A172 (cell line): Measurements from ENCODE around the gene CD40LG. TPM values are rescaled to one million over a fixed set of nuclear protein-coding genes. Genes with fewer than 3 reads are reported as not detected.

Experiments used
- DNase-seq: peaks from one replicate; pipeline ENCODE4 v3.0.0-alpha.2; 2015; ENCODE audit warnings: low spot score
- total RNA-seq: library from RNA; depleted of rRNA; stranded (reverse); fragments of >200 nt; shearing (Covaris generic); gene quantifications from 2 replicates; pipeline ENCODE4 v1.2.3, GENCODE V29; 2014

CD40LG gene
- total RNA-seq, 1 experiment from 2014 or later, result not detected

DNA sequence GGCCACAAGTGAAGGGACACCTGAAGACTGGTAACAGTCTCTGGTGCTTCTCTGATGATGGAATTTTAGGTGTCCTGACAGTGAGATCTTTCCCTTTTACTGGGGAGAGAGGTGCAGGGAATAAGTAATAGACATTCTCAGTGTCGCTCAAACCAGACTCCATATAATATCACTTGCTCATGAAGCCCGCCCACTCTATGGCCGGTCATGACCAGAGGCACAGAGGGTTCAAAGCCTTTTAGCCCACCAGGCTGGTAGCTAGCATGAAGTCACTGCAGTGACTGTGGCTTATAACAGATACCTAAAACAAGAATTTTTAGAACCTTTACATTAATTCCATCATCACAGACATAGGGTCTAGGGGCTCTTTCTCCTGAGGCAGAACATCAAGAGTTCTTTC lies 2.9 kb downstream of the CD40LG start:
- DNase-seq, result no peak

DNA sequence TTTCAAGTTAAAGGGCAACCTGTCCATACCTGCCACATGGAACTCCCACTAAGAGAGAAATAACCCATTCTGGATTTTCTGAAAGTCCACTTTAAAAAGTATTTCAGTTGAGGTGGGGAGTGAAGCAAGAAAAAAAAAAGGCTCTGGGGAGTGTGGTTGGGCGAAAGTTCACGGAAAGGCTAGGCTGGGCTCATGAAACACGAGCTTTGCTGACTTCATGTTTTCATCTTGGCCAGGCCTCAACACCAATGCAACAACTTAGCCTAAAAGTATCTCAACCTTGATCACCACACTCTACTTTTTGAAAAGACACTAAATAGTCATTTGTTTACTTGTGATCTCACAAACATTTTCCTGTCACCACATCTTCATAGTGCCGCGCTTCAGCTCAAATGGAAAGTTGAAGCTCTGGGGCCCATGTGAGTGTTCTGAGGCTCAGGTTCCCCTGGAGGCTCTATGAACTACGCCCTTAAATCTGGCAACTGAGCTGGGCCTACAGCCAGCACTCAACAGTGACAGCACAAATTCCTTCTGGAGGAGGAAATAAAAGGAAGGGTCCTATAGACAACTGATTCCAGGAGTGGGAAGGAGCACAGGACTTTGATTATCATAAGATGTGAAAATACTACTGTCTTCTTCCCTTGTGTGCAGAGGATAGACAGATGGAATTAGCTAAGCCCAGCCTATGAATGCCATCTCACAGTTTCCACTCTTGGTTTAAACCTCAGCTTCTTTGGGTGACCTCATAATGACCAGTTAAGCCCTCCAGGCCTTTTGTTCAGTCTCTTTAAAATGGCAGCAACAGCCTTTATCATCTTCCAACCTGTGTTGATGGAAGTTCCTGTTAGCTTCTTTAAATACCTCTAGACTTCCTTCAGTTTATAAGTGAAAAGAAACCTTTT lies 5.1 kb downstream of the CD40LG start:
- no peak for DNase-seq

DNA sequence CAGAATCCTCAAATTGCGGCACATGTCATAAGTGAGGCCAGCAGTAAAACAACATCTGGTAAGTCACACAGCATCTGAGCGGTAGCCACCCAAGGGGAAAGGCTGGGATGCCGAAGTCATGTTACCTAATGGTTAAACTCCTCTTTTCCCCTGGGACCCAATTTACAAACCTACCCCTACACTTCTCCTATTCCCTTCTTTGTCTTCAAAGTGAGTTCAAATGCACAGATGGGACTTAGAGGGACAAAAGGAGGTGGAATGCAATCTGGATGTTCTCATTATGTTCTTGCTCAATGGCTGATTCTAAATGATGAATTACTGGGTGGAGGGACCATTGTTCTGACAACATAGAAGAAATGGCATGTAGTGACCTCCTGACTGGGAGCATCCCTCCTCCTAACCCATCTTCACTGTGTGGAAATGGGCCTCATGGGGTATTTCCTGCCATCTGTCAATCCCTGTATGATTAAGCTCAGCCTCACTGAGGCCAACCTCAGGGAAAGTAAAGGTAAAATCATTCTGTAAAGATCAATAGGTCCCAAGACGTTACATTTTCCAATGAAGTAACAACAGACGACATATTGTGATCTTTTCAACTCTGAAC lies 8.5 kb downstream of the CD40LG start:
- no peak for DNase-seq

DNA sequence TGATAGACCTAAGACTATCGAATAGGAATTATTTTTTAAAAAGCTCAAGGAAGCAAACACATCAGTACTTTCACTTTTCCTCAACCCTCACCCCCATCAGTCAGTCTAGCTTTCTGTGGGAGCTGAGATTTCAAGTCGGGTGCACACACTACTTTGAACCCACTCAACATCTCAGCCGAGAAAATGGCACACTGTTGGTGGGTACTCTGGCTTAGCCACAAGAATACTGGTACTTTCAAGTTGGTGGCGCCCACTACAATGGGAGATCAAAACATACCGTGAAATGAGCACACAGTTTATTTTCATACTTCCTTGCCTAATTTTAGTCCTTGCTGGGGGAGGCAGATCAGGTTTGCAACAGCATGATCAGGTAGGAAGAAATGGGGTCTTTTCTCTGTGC lies 10.2 kb downstream of the CD40LG start:
- DNase-seq, result no peak

DNA sequence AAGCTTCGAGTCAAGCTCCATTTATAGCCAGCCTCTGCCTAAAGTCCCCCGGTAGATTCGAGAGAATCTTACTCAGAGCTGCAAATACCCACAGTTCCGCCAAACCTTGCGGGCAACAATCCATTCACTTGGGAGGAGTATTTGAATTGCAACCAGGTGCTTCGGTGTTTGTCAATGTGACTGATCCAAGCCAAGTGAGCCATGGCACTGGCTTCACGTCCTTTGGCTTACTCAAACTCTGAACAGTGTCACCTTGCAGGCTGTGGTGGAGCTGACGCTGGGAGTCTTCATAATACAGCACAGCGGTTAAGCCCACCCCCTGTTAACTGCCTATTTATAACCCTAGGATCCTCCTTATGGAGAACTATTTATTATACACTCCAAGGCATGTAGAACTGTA lies 11.2 kb downstream of the CD40LG start:
- DNase-seq, result no peak

DNA sequence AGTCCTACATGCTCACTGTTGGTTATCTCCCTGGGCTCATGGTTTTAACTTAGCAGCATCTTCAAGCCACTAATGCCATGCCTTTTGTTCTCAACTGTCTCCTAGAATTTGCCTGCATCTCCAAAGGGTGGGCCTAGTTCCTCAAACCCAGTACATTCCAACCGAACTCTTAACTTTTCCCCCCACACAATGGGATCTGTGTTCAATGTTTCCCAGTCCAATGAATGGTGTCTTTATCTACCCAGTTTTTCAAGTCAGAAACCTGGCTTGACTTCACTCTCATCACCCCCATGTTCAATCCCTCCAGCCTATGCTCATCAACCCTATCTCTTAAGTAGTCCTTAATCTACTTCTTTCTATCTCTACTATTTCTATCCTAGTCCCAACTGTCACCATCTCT lies 12.9 kb downstream of the CD40LG start:
- DNase-seq, result no peak

DNA sequence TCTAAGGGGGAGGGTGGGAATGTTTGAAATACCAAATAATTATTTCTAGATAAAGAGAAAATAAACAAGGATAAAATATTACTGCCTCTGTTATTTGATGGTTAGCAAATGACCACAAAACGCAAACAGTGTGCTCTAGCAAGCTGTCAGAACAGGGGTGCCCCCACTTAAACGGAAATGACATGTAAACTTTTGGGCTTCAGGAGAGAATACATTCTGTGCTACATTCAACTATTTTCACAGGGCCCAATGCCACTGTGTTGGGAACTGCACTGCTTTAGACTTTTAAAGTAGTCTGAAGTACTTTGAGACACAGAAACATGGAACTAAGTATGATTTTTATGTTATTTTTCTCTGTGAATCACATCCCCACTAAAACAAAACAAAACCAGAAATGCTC lies 14.1 kb downstream of the CD40LG start:
- DNase-seq, result no peak

DNA sequence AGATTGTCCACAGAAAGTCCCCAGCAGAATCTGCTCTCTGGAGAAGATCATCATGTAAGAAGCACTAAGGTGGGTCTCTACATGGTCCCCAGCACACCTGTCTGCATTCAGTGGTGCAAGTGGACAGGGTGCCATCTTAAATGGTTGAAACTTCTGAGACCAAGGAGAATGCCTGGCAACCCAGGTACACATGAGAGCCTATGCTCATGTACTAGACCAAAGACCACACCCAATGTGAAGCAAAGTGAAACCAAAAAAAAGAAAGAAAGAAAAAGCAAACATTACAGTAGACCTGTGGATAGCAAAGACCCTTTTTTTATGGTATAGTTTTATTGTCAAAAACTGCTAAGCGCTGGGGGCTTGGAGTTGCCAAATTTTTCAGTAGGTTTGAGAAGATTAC lies 15.0 kb downstream of the CD40LG start:
- no peak for DNase-seq

DNA sequence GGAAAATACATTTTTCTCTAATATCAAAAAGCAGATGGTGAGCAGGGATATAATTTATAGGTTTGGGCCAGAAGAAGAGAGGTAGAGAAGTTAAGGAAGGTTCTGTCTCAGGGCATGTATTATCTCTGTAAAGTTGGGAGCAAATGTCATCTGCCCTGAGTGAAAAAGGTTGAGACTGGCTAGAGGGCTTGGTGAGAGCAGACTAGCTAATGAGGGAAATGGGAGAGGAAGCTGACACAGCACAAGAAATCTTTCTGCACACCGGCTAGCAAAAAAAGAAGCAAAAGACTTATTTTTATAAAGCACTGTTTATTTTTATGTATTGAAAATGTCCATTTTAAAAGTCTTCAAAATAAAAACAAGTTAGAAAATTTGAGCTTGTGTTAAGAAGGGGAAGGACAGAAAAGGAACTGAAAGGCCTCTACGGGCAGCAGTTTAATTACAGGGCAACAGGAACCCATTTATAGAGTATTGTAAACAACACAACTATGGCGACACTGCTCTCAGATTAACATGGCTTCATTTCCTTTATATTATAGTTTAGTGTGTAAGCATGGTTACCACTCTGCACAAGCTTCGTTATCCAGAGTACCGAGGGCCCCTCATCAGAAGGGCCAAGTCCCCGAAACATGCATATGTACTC lies 17.4 kb downstream of the CD40LG start:
- DNase-seq, result no peak

DNA sequence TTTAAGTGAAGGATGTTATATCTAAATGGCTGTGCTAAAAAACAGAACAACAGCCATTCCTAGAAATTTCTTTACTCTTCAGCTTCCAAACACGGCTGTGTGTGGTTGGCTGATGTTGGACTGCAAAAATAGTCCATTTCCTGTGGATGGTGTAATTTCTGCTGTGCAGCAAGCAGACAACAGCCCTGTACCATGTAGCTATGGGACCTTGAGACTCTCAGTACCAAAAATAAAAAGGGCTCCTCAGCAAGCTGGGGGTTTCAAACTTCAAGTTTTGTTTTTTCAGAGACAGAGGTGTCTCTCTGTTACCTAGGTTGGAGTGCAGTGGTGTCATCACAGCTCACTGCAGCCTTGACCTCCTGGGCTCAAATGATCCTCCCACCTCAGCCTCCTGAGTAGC lies 18.1 kb downstream of the CD40LG start:
- no peak for DNase-seq

DNA sequence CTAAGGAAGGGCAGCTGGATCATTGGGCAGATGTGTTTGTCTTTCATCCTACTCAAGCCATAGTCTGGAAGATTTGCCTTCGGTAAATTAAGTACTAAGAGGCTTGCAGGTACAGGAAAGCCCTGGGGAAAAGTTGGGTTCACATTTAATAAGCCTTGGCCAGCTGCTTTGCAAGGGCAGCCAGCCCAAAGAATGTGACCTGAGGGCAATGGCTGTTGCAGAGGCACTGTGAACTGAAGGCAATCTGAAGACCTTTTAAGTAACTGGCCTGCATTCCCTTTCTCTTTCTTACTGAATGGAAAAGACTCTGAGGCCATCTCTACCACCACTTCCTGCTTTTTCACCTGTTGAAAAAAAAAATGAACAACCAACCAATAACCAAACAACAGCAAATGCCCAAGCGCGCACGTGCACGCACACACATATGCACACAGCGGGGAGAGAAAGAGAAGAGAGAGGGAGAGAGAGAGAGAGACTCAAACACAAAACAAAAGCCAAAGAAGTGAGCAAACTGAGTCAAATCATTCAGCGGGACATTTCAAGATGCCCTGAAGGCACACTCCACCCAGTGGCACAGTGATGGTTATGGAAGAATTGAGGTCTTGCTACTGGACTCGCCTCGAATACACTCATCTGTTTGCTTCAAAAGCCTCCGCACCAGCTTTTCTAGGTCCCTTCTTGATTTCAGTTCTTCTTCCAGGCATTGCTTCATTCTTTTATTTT lies 19.6 kb downstream of the CD40LG start:
- DNase-seq, result no peak

DNA sequence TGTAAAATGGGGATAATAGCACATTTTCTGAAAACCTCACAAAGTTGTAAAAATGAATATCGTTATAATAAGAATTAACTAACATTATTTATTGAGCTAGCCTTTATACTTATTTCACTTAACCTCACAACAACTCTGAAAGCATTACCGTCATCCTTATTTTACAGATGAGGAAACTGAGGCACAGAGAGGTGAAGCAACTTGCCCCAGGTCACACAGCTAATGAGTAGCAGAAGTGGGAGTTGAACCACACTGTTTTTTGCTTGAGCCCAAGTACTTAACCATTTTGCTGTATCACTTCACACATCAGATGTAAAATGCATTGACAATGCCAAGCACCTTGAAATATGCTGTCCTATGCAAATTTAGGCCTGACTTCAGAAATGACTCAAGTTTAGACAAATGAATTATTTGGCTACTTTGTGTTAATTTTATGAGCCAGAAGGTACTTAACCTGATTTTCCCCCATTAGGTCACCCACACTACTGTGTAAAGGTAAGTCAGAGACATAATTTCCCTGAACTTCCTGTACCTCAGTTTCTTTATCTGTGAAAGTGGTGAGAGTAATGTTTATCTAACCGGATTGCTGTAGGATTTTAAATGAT lies 23.1 kb downstream of the CD40LG start:
- DNase-seq, result no peak

DNA sequence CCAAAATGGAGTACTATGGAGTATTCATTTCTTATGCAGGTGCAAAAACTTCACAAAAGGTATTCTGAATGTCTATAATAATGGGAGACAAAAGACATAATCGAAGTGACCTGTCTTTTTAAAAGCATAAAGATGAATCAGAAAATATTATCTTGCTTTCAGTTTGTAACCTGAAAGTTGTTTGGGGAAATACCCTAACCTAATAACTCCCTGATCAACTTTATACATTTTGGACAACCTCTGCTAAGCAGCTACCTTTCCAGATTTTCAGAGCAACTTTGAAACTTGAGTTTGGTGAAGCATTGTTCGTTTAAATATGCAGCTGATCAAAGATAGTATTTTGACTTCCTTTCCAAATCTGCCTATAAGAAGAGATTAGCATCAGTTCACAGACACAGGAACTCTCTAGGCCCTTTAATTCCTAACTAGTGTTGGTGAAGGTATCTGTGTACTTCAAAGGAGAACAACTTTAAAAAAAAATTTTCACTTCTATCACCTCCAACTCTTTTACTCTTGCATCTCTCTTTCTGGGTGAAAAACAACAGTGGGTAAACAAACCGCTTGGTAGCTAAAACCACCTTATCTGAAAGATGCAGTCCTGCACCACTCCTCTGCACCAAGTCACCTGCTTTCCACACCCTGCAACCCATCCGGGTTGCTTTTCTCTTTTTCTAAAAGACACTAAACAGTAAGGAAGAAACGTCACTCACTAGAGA lies 26.5 kb downstream of the CD40LG start:
- no peak for DNase-seq

DNA sequence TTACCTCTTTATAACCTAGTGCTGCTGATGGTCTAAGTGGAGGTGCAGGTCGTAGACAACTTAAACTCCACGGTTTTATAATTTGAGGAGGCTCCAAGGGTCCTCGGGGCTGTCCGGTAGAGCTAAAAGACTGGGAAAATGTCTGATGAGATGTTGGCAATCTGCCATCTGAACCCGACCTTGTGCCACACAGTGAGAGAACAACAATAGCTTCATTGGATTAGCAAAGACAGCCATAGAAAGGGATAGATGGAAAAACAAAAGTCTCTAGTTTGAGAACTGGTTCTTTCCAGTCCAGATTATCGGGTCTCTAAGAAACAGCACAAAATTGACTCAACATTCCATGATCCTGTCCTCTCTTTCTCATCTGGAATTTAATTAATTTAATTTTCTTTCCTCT lies 31.6 kb downstream of the CD40LG start:
- no peak for DNase-seq

DNA sequence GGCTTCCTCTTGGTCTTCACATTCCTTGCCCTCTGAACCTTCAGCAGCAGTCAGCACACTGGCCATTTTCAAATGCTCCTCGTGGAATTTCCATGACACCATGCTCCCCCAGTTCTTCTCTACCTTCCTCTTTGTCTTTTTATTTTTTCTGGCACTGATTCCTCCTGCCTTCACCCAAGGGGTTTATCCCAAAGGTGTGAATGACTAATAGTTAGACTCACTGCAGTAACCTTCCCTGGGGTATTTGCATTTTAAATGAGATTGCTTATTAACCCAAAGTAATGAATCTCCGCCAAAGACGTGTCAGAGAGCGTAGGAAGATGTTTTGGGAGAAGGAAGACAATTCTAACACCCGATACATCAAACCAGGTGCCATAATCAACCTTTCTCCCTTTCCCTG lies 36.2 kb downstream of the CD40LG start:
- no peak for DNase-seq

DNA sequence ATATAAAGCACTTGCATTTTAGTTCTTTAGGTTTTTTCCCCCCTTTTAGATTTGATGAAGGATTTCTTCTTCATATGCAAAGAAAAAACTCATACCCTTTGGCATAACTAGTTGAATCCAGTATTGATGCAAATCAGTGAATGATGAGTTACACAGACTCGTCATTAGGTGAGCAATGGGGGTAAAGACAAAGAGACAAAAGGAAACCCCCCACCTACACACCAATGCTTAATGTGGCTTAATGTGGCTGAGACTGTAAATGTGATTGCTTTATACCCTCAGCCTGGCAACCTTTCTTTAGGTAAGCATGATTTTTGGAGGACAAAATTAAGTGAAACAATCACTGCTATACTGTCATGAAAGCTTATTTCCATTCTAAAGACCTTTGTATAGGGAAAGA lies 39.5 kb downstream of the CD40LG start:
- no peak for DNase-seq

DNA sequence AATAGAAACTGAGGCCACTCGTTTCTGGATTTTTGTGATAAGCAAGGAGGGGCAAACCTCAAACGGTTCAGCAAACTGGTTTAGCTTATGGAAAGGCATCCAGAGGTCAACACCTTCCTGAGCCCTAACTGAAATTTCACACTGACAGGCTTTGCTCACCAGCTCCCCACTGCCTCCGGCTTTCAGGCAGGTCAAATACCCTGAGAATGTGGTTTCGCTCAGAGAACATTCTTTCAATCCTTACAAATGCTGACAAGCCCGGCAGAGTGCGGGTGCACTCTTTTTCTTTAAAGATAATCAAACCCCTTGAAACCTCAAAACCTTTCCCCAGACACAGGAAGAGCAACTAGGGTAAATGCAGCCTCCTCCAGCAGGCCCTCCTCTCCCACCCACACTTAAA lies 41.5 kb downstream of the CD40LG start:
- no peak for DNase-seq

DNA sequence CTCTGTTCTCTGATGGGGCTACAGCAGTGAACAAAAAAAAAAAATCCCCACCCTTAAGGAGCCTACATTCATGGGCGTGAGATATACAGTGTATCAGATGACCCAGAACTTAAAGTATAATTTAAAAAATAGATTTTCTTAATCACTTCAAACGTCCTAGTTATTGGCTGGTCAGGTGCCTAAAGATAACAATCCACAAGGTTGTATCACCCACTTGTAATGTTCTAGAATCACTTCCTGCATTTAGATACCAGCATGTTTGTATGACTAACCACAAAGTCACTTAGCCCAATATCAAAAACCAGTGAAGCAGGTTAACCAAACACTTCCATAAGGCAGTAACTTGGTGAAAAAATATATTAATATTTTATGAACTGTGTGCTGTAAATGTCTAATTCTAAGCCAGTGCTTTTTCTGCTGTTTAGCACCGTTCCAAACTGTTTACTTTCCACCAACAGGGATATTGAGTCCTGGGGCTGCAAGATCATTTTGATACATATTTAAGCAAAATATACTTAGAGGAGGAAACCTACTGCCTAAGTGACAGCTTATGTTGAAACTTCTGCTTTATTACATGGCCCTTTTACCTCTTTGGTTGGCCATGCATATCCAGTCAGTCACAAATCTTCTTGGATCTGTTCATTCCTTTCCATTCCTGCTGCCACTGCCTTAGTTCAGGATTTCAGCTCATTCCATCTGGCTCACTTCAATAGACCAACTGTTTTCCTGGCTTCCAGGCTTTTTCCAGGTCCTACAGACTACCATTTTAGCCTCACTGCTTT lies 43.3 kb downstream of the CD40LG start:
- no peak for DNase-seq

DNA sequence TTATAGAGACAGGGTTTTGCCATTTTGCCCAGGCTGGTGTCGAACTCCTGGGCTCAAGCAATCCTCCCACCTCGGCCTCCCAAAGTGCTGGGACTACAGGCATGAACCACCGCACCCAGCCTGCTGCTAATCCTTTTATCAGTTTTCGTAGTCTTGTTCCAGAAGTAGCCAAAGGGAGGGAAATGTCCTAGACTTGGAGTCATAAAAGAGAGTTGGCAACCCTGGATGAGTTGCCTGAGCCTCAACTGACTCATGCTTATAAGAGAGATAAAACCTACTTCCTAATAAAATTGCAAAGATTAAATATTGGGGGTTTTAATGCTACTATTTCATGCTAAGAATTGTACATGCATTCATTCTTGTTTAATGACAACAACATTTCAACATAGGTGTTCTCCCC lies 44.3 kb downstream of the CD40LG start:
- DNase-seq, result no peak

DNA sequence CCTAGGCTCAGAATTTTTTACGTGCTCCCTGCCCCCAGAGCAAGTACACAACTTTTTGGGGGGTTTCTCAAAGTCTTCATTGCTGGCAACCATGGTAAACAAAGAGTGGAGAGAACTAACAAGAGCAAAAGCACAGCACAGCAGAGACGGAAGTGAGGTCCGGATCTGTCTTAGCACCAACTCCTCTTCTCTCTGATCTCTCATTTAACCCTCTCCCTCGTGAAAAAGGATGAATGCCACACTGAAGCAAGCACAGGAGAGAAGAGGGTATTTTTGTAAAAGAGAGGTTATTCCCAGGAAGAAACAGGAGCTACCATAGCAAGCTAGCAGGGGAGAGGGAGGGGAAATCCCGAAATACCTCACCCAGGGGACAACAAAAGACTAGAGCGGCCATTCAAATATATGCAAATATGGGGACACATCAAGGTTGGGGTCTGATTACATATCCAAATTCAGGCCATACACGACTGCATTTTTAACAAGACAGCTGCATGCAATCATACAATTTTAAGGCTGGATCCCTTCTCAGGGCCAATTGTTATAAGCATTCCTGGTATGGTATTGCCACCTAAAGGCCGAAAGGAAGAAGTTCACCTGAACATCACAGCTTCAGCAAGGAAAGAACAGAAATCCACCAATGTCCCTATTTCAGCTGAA lies 46.6 kb downstream of the CD40LG start:
- peak; percentile 2 for DNase-seq
